GM21447 (cell line): Measurements from ENCODE around the gene DUOX1.
"Not testable (repeated sequence)": the region's sequence is repeated elsewhere in the genome, so short reads cannot be mapped to it uniquely, and the experiment has no call there.

Experiments used
- ATAC-seq: cut with Tn5 transposase; IDR thresholded peaks from one replicate; pipeline ENCODE4 v1.9.1; 2021; ENCODE audit not compliant: unreplicated experiment

The DUOX1 gene

DNA sequence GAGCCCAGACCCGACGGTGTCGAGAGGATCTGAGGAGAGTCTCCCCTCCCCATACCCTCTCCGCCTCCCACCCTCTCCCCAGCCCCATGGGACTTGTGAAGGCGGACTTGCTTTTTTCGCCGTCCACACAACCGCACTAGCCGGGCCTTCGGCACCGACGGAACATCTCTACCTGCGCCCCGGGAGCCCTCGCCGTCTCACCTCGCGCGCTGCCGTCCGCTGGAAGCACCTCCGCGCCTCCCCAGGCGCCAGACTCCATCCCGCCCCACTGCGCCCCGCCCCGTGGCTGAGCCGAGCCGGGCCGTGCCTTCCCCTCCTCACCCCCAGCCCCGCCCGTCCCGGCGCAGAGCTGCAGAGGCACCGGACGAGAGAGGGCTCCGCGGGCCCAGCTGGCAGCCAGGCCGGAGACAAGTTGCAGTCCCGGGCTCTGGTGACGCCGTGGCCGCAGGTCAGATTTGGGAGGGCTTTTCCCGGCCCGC lies at the start of gene DUOX1, which contains the start of gene DUOXA1:
DUOX1 (plus strand) TSS at position 344 of the 479 bp plus-strand sequence. CDS start 1,973 bp downstream, outside the sequence.
DUOXA1 (minus strand) TSS at position 229 of the 479 bp plus-strand sequence. CDS start 6,865 bp downstream, outside the sequence.
- no peak for ATAC-seq

GRCh38 chr15:45080593-45080992 lies 49.2 kb upstream of the DUOX1 start:
- ATAC-seq, result not testable (repeated sequence)

GRCh38 chr15:45082412-45082811 lies 47.4 kb upstream of the DUOX1 start:
- ATAC-seq, result not testable (repeated sequence)

- no peak for ATAC-seq
These were observed 46.6 kb upstream of the DUOX1 start for GRCh38 chr15:45083223-45083622.

- no peak for ATAC-seq
These were observed 45.6 kb upstream of the DUOX1 start for GRCh38 chr15:45084163-45084562.

DNA sequence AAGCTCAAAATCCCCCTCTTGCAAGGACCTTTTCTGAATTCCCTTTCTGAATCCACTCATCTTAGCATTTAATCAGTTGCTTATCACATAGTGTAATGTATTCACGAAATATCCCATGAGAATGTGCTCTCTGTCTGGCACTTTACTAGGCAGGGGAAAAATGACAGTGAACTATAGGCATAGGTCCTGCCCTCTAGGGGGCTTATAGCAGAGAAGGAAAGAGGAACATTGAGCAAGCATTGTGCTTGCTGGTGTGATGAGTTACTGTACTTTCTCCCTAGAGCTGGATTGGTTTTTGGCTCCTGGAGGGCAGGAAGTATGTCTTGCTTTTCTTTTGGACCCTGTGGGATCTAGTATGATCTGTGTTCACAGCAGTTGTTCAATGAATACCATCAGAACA lies 42.3 kb upstream of the DUOX1 start:
- no peak for ATAC-seq

GRCh38 chr15:45088801-45089711 lies 40.7 kb upstream of the DUOX1 start:
- no peak for ATAC-seq

DNA sequence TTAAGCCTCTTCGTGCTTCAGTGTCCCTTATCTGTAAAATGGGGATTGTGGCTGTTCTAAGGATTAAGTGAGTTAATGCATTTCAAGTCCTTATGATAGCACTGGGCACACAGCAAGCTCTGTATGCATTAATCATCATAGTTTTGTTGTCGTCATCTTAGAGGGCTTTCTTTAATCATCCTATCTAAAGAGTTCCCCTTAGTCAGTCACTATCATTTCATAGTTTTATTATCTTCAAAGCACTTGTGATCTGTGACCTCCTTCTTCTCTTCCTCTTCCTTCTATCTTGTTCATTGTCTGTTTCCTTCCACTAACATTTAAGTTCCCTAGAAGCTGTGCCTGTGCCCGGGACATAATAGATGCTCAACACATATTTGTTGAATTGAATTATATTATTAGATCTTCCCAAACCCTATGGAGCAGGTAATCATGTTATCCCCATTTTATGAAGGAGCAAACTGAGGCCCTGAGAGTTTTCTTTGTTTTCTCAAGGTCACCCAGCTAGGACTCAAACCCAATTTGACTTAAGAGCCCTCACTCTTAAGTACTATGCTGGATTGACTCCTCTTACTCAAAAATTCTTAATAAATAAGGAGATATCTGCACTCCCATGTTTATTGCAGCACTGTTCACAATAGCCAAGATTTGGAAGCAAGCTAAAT lies 40.0 kb upstream of the DUOX1 start:
- ATAC-seq, result no peak

GRCh38 chr15:45091161-45091560 lies 38.6 kb upstream of the DUOX1 start:
- ATAC-seq, result no peak

- no peak for ATAC-seq
These were observed 38.2 kb upstream of the DUOX1 start for GRCh38 chr15:45091576-45091975.

- no peak for ATAC-seq
These were observed 36.8 kb upstream of the DUOX1 start for GRCh38 chr15:45093013-45093412.

GRCh38 chr15:45093622-45094357 lies 36.0 kb upstream of the DUOX1 start:
- ATAC-seq, result no peak

GRCh38 chr15:45094358-45094730 lies 35.5 kb upstream of the DUOX1 start:
- ATAC-seq, result no peak

GRCh38 chr15:45095661-45096060 lies 34.1 kb upstream of the DUOX1 start:
- ATAC-seq, result no peak

DNA sequence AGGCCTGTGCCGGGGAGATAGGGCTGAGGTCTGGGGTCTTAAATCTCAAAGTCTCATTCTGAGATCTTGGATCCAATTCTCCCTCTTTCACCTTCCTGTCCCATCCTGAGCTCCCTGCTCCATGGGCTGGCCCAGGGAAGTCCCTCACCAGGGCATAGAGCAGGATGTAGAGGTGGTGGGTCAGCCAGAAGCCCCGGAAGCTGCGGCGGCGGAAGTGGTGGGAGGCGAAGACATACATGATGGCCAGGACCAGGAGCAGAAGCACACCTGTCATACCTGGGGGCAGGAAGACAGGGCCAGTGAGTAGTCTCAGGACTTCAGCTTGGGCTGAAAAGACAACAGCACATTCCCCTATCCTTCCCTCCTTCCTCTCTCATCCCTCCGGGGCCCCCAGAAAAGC lies 32.3 kb upstream of the DUOX1 start:
- no peak for ATAC-seq

DNA sequence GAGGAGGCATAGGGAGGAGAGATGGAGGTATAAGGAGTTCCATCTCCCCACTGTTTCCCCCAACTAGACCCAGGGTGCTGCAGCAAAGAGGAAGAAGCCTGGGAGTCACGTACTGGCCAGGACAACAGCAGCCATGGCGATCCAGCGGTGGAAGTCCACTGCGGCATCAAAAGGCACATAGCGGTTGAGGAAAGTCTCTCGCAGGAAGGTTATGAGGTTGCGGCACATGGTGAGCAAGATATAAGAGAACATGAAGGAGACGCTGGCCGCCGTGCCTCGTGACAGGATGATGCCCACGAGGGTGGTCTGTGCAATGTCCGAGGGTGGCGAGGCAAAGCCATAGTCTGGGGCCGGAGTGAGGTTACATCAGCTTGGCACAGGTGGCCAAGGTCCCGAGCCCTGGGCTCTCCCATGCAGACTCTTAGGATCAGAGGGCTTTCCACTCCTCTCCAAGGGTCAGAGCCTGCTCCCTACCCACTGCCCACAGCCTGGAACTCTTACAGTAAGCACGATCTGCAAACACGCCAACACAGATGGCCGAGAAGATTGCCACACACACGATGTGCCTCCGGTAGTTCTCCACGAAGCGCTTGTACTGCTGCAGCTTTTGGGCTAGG lies 30.1 kb upstream of the DUOX1 start:
- no peak for ATAC-seq

GRCh38 chr15:45100884-45101625 lies 28.7 kb upstream of the DUOX1 start:
- ATAC-seq, result no peak

DNA sequence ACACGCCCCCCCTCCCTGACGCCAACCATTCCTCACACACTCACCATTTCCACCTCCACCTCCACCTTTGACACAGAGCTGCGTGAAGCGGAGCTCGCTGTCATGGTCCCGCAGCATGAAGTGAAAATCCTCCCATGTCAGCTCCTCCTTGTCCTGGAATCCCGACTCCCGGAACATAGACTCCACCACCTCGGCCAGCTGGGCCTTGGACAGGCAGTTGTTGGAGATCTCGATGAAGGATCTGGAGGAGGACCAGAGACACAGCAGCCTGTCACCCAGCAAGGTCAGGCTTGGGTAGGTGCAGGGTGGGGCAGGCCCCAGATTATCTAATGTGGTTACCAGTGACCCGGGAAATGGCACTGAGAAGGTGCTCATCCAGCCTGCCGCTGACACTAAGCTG lies 28.0 kb upstream of the DUOX1 start:
- ATAC-seq, result no peak

DNA sequence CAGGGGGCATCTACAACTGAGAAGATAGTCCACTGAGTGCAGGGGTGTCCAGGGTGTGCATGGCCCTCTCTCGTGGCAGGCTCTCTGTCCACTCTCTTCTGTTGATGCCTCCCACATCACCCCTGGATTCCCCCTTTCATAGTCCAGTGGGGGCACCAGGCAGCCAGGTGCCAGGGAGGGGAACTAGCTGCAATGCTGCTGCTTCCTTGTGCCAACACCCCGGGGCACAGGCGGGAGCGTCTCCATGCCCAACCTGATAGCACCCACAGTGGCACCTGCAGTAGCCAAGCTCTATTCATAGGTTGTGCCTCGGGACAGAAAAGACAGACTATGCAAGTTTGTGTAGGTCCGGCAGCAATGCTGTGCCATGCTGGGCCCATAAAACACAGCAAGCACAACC lies 27.6 kb upstream of the DUOX1 start:
- no peak for ATAC-seq

DNA sequence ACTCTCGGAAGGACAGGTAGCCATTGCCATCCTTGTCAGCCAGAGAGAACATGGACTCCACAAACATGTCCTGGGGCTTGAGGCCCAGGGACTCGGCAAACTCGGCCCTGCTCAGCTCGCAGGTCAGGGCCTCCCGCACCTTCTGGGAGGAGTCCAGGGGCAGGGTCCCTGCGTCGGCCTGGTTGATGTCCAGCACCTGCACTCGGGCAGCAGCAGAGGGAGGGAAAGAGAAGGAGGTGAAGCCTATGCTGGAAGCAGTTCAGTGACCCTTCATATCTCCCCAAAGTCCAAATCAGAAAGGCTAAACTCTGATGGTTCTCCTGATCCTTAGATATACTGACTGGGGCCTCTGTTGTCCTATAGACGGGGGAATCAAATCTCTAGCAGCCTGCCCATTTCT lies 25.6 kb upstream of the DUOX1 start:
- ATAC-seq, result not testable (repeated sequence)
